K562 (cell line): ENCODE results near the gene AIG1. TPM values are rescaled to one million over a fixed set of nuclear protein-coding genes. Genes with fewer than 3 reads are reported as not detected.

Source experiments
- ATAC-seq: fragments of 200-7000 bp; cut with Tn5 transposase; 3 replicates; pipeline ENCODE4 v1.9.1; 2020; ENCODE audit warnings: moderate library complexity
- BruUV-seq: library from RNA; stranded (reverse); fragments of 400-500 nt; replicated peaks from 2 replicates; lab custom pipeline; 2021; lab: Mats Ljungman, UMichigan
- CTCF ChIA-PET: fragments of 300-600 bp; formaldehyde crosslinking; extraction: SDS; loops from one replicate; lab custom pipeline; 2021; ENCODE audit warnings: low intra/inter-chr PET ratio; lab: Yijun Ruan, JAX
- POLR2A ChIA-PET: fragments of 300-600, 350-650 bp; sonication (Branson Sonifier 250); formaldehyde crosslinking; extraction: SDS; loops from one replicate; lab custom pipeline; 2021; ENCODE audit warnings: antibody characterized with exemption, inconsistent platforms; lab: Yijun Ruan, JAX
- DNase-seq, 4 experiments: peaks; one replicate each; pipeline versions ENCODE4 v3.0.0 to v3.0.0-alpha.2; 2011 to 2018; ENCODE audit warnings: low spot score in 3 of 4, mixed read lengths in 3 of 4; ENCODE audit errors: extremely low read depth in 1 of 4
- FAIRE-seq: peaks from 2 replicates; lab custom pipeline; 2011; peaks lifted over from hg19 to GRCh38; lab: Jason Lieb, UNC
- H2AFZ ChIP-seq: 2 replicates; pipeline ENCODE4 v1.6.0; 2011; ENCODE audit warnings: low read depth, low read length, control low read depth, inconsistent platforms
- H3K27ac ChIP-seq: fragments of 200-600 bp; 3 replicates; pipeline ENCODE4 v1.8.0; 2011; ENCODE audit warnings: low read depth, mild to moderate bottlenecking, control low read depth, inconsistent platforms, low read length, moderate library complexity, mixed read lengths; ENCODE audit errors: extremely low read depth
- H3K27me3 ChIP-seq, 2 experiments: fragments of 300-600 bp in 1 of 2; 2 replicates in 1 of 2; 3 replicates in 1 of 2; pipeline versions ENCODE4 v1.6.0 to v1.8.0; 2011; ENCODE audit warnings: inconsistent platforms in 2 of 2, low read length in 2 of 2, mild to moderate bottlenecking in 1 of 2, mixed read lengths in 1 of 2, moderate library complexity in 1 of 2; ENCODE audit not compliant: control insufficient read depth in 2 of 2, insufficient read depth in 2 of 2
- H3K36me3 ChIP-seq: fragments of 300-600 bp; 3 replicates; pipeline ENCODE4 v1.8.0; 2011; ENCODE audit warnings: mild to moderate bottlenecking, low read length, inconsistent platforms; ENCODE audit not compliant: control insufficient read depth, insufficient read depth
- H3K4me1 ChIP-seq, 2 experiments: fragments of 200-600 bp in 1 of 2; replicated peaks in 1 of 2; 2 replicates in 1 of 2; 3 replicates in 1 of 2; pipeline versions ENCODE4 v1.5.1 to v1.8.0; 2011; ENCODE audit warnings: inconsistent platforms in 2 of 2, low read length in 2 of 2, mild to moderate bottlenecking in 1 of 2, mixed read lengths in 1 of 2, moderate library complexity in 1 of 2; ENCODE audit not compliant: control insufficient read depth in 2 of 2, insufficient read depth in 2 of 2
- H3K4me2 ChIP-seq: 2 replicates; pipeline ENCODE4 v1.6.1; 2011; ENCODE audit warnings: low read length, control low read depth, inconsistent platforms, mixed read lengths; ENCODE audit not compliant: insufficient read depth
- H3K4me3 ChIP-seq: fragments of 200-600 bp; sonication (generic), shearing (Covaris generic); 2 replicates; pipeline ENCODE4 v1.5.1; 2016; ENCODE audit warnings: control low read depth, inconsistent platforms
- H3K79me2 ChIP-seq: fragments of 200-600 bp; 3 replicates; pipeline ENCODE4 v1.8.0; 2011; ENCODE audit warnings: low read length, inconsistent platforms; ENCODE audit not compliant: control insufficient read depth, insufficient read depth
- H3K9ac ChIP-seq, 2 experiments: 2 replicates each; pipeline versions ENCODE4 v1.6.0 to v1.6.1; 2011; ENCODE audit warnings: low read depth in 2 of 2, low read length in 2 of 2, control low read depth in 1 of 2, inconsistent platforms in 1 of 2, mild to moderate bottlenecking in 1 of 2, mixed read lengths in 1 of 2; ENCODE audit not compliant: insufficient read depth in 1 of 2
- H3K9me1 ChIP-seq: one replicate; pipeline ENCODE4 v1.6.0; 2011; ENCODE audit warnings: inconsistent platforms, mild to moderate bottlenecking, low read length, moderate library complexity; ENCODE audit not compliant: control insufficient read depth, insufficient read depth
- H3K9me3 ChIP-seq: replicated peaks from 2 replicates; pipeline ENCODE4 v1.5.1; 2011; ENCODE audit warnings: low read depth, low read length, inconsistent platforms; ENCODE audit not compliant: control insufficient read depth, insufficient read depth
- H4K20me1 ChIP-seq: replicated peaks from 2 replicates; pipeline ENCODE4 v1.6.1; 2011; ENCODE audit warnings: low read length, inconsistent platforms, mixed read lengths; ENCODE audit not compliant: control insufficient read depth, insufficient read depth
- BRCA1 ChIP-seq, 2 experiments: fragments of 450-650 bp in 1 of 2; sonication (generic) in 1 of 2; formaldehyde crosslinking in 1 of 2; IDR thresholded peaks; 2 replicates each; pipeline versions ENCODE4 v1.5.0 to v1.6.1; 2017 to 2020; ENCODE audit warnings: mild to moderate bottlenecking in 1 of 2, missing genetic modification reagents in 1 of 2
- DACH1 ChIP-seq: fragments of 450-650 bp; IDR thresholded peaks from 2 replicates; pipeline ENCODE4 v1.6.1; 2018; ENCODE audit not compliant: partially characterized antibody
- FOS ChIP-seq: IDR thresholded peaks from 3 replicates; pipeline ENCODE4 v1.6.1; 2011; ENCODE audit not compliant: insufficient read length; ENCODE audit errors: extremely low read depth
- PPARD ChIP-seq: fragments of 250-450 bp; sonication (Bioruptor Pico); IDR thresholded peaks from 2 replicates; pipeline ENCODE4 v1.8.0; 2022; ENCODE audit warnings: inconsistent platforms, mild to moderate bottlenecking, moderate library complexity
- PURB ChIP-seq: sonication (generic); formaldehyde crosslinking; IDR thresholded peaks from 2 replicates; pipeline ENCODE4 v1.9.0; 2021; ENCODE audit warnings: low read depth, mild to moderate bottlenecking, missing genetic modification reagents
- STAG1 ChIP-seq: sonication (generic); formaldehyde crosslinking; IDR thresholded peaks from 2 replicates; pipeline ENCODE4 v1.5.0; 2020; ENCODE audit warnings: missing genetic modification reagents, borderline replicate concordance
- TBP ChIP-seq: optimal IDR thresholded peaks from 2 replicates; pipeline ENCODE3; 2011; ENCODE audit warnings: low read depth, low read length, improper control_type of control experiment
- TCF3 ChIP-seq: sonication (generic); formaldehyde crosslinking; IDR thresholded peaks from 2 replicates; pipeline ENCODE4 v1.4.0; 2020; ENCODE audit warnings: mild to moderate bottlenecking, missing genetic modification reagents
- ZNF561 ChIP-seq: fragments of 450-650 bp; formaldehyde crosslinking; conservative IDR thresholded peaks from 2 replicates; pipeline ENCODE4 v1.4.0; 2020; ENCODE audit warnings: mild to moderate bottlenecking, moderate library complexity
- WGBS: fragments of 100-300 bp; shearing (Covaris generic); methylation state at CpG from one replicate; pipeline ENCODE4 v1.1.6; 2016; ENCODE audit warnings: low coverage, mixed read lengths; ENCODE audit not compliant: insufficient coverage; ENCODE audit errors: missing lambda C conversion rate; 5-methylcytosine and 5-hydroxymethylcytosine counted together
- in situ Hi-C: fragments of 300-500 bp; cut with MboI; formaldehyde crosslinking; loops from 4 replicates; pipeline ENCODE4 v1.15.0; 2018; ENCODE audit warnings: inconsistent platforms, mixed read lengths
- intact Hi-C: fragments of 100-400 bp; cut with micrococcal nuclease; formaldehyde crosslinking; loops from 2 replicates; pipeline ENCODE4 v1.14.2; 2022
- polyA plus RNA-seq, 8 experiments: library from polyadenylated mRNA; depleted of rRNA in 4 of 8; stranded (reverse) in 5 of 8; unstranded in 3 of 8; fragments of >200 nt; fragmentation: Nextera tagmentation in 2 of 8; fragmentation: Illumina TruSeq in 1 of 8; extraction: Ambion mirVana in 2 of 8; extraction: Trizol in 1 of 8; gene quantifications; 2 replicates each; pipeline versions ENCODE4 v1.2.1 to v1.2.3, GENCODE V29; 2011 to 2014; ENCODE audit warnings: inconsistent platforms in 1 of 8, missing spikeins in 1 of 8
- total RNA-seq, 7 experiments: library from RNA; depleted of rRNA in 6 of 7; stranded (reverse); fragments of >200 nt in 6 of 7; fragmentation: Illumina TruSeq in 2 of 7; extraction: Trizol in 2 of 7; gene quantifications; 2 replicates each; pipeline versions ENCODE4 v1.2.1 to v1.2.3, GENCODE V29; 2011 to 2021; ENCODE audit warnings: low replicate concordance in 1 of 7
- TF ChIP-seq, protein P1 (sequence below), 2 experiments: fragments of 450-650 bp in 1 of 2; sonication (generic) in 1 of 2; formaldehyde crosslinking in 1 of 2; IDR thresholded peaks in 1 of 2; conservative IDR thresholded peaks in 1 of 2; 2 replicates each; pipeline versions ENCODE4 v1.6.1 to v1.8.1; 2016 to 2023; ENCODE audit warnings: mild to moderate bottlenecking in 2 of 2, moderate library complexity in 2 of 2, inconsistent platforms in 1 of 2, missing genetic modification reagents in 1 of 2

AIG1 gene
- total and polyA plus RNA-seq, 9 of the 15 experiments (the other 6 are each of a cell fraction or from before 2014, with no cell fraction given), result 74.8 to 333 (median 127) TPM

DNA sequence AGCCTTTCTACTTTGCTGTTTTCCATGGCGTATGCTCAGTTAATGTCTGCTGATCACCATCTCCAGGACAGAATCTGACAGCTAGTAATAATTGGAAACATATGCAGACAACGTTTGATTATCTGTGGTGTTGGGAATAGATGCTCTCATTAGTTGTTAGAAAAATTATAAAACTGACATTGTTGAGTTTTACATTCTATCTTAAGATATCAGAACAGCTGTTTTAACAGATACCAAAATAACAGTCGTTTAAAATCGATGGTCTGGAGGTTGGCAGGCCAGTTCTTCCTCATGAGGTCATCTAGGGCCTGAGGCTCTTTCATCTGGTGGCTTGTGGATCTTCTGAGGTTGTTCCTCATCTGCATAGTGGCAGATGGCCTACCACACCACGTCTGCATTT, 137.6 kb downstream of the AIG1 start:
- Histone ChIP-seq H4K20me1 (no peaks in the 10 kb centered on the region), H3K9me3 (no peaks in the 10 kb centered on the region), H3K4me1 (peaks cover 4 to 68% of the 10 kb centered on the region in 2 experiments), H2AFZ (no peak overlapping the region), H3K9me1 (no peaks in the 10 kb centered on the region), H3K4me2 (no peak overlapping the region), H3K9ac (no peak overlapping the region), H3K27ac (peak overlapping the region; percentile 15; the same call in 1 of the 3 replicates), H3K36me3 (peaks cover 94% of the 10 kb centered on the region), H3K79me2 (peaks cover 29% of the 10 kb centered on the region; the same call in 1 of the 3 replicates), H3K27me3 (no peaks in the 10 kb centered on the region), H3K4me3 (no peak overlapping the region)
- ATAC-seq (no peak), DNase-seq (peak in 2 of 4 experiments; percentile 36 to 42), FAIRE-seq (no peak)
- no TSS peak for BruUV-seq
- peak; percentile 64 for TF ChIP-seq DACH1
- TF ChIP-seq TBP, result no peak
- no peak for TF ChIP-seq FOS
- no peak for TF ChIP-seq PPARD
- TF ChIP-seq, protein P1, sequence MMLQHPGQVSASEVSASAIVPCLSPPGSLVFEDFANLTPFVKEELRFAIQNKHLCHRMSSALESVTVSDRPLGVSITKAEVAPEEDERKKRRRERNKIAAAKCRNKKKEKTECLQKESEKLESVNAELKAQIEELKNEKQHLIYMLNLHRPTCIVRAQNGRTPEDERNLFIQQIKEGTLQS (IDR thresholded peaks at IDR 0.05), result 0 out of 2 replicates have a peak, but pooled peaks have one; percentile 24
- TF ChIP-seq, protein P1 (CRISPR knock-in tag; conservative IDR thresholded peaks at IDR 0.05), result no peak
- TF ChIP-seq BRCA1 (IDR thresholded peaks at IDR 0.05), result no peak
- no peak for TF ChIP-seq BRCA1 (CRISPR knock-in tag; IDR thresholded peaks at IDR 0.05)
- no peak for TF ChIP-seq STAG1 (CRISPR knock-in tag)
- no peak for TF ChIP-seq ZNF561 (CRISPR knock-in tag)
- TF ChIP-seq PURB (CRISPR knock-in tag), result no peak
- TF ChIP-seq TCF3 (CRISPR knock-in tag), result peak; percentile 14; the same call in 1 of the 2 replicates
- 24% methylated on average over 5 of the region's 5 CpGs for WGBS
- in situ Hi-C loops (no loop called here), intact Hi-C loops (no loop called here)
- POLR2A ChIA-PET, result interaction anchor here (1.1 to 4.1 kb wide), 2 partner anchors 11 to 246 kb away, joined by 3 to 22 read pairs; no protein-coding TSS in a partner anchor
- CTCF ChIA-PET, result no interaction called here
